ENCODE measurements around the gene PLPPR5.

The PLPPR5 gene

GRCh38 chr1:99003581-99004253 lies 944 bp downstream of the PLPPR5 start (continued):
- TF ChIP-seq ZBTB11 (tag by site-specific recombination; conservative IDR thresholded peaks at IDR 0.05; ENCODE audit: low read depth): no peak

GRCh38 chr1:98992844-98993243 lies 11.8 kb downstream of the PLPPR5 start:
- H3K4me3 ChIP-seq (ENCODE audit: low read depth, low read length): no peak overlapping the region
- ChIA-PET POLR2A (no interaction called here), CTCF (no interaction called here)
- H3K27ac ChIP-seq (ENCODE audit: extremely low read depth, low read depth, low read length): no peak overlapping the region
- TF ChIP-seq HIC1 (tag by site-specific recombination; IDR thresholded peaks at IDR 0.05) (no peak), ZNF792 (tag by site-specific recombination; IDR thresholded peaks at IDR 0.05) (no peak), ZNF174 (tag by site-specific recombination; IDR thresholded peaks at IDR 0.05) (no peak), ZNF521 (tag by site-specific recombination; IDR thresholded peaks at IDR 0.05) (no peak), PRDM1 (tag by site-specific recombination; IDR thresholded peaks at IDR 0.05) (no peak), ZNF362 (tag by site-specific recombination; IDR thresholded peaks at IDR 0.05) (no peak), ZNF707 (tag by site-specific recombination; IDR thresholded peaks at IDR 0.05) (no peak), ZNF416 (tag by site-specific recombination; IDR thresholded peaks at IDR 0.05) (no peak), ZBTB1 (tag by site-specific recombination; IDR thresholded peaks at IDR 0.05) (no peak), ZNF76 (tag by site-specific recombination; IDR thresholded peaks at IDR 0.05; ENCODE audit: borderline replicate concordance, low read depth) (no peak), ATF2 (tag by site-specific recombination; IDR thresholded peaks at IDR 0.05; ENCODE audit: low read depth) (no peak), ZNF777 (tag by site-specific recombination; IDR thresholded peaks at IDR 0.05; ENCODE audit: borderline replicate concordance) (no peak), ZNF211 (tag by site-specific recombination; IDR thresholded peaks at IDR 0.05; ENCODE audit: low read depth) (no peak), FEZF1 (tag by site-specific recombination; IDR thresholded peaks at IDR 0.05) (no peak), BCL11B (tag by site-specific recombination; IDR thresholded peaks at IDR 0.05; ENCODE audit: low read depth) (no peak), SP7 (tag by site-specific recombination; IDR thresholded peaks at IDR 0.05) (no peak), ZNF555 (tag by site-specific recombination; conservative IDR thresholded peaks at IDR 0.05) (no peak), ZNF37A (tag by site-specific recombination; IDR thresholded peaks at IDR 0.05) (no peak), ZBTB8A (tag by site-specific recombination; IDR thresholded peaks at IDR 0.05) (no peak)
- H3K36me3 ChIP-seq (ENCODE audit: control insufficient read depth in 2 of 2, insufficient read depth in 1 of 2, low read length in 2 of 2): no peaks in the 10 kb centered on the region
- H3K9me3 ChIP-seq (ENCODE audit: control insufficient read depth, insufficient read depth, low read depth, low read length): no peaks in the 10 kb centered on the region
- H3K4me1 ChIP-seq (ENCODE audit: control insufficient read depth, insufficient read depth, low read length): no peaks in the 10 kb centered on the region

Data from HEK293 (cell line).